Astrocyte (in vitro differentiated cells and primary cell): ENCODE data around the gene NDUFV2. TPM values are rescaled to one million over a fixed set of nuclear protein-coding genes. Genes with fewer than 3 reads are reported as not detected.

Source experiments
- DNase-seq: peaks from one replicate; pipeline ENCODE4 v3.0.0-alpha.2; 2010; ENCODE audit warnings: low read depth
- FAIRE-seq: peaks from 2 replicates; lab custom pipeline; 2011; peaks lifted over from hg19 to GRCh38; lab: Jason Lieb, UNC
- H2AFZ ChIP-seq: 2 replicates; pipeline ENCODE4 v1.6.0; 2012; ENCODE audit warnings: low read depth, low read length, inconsistent platforms
- H3K27ac ChIP-seq: 2 replicates; pipeline ENCODE4 v1.5.1; 2011; ENCODE audit warnings: low read depth, low read length, inconsistent platforms
- H3K27me3 ChIP-seq: 2 replicates; pipeline ENCODE4 v1.6.0; 2011; ENCODE audit warnings: low read length, inconsistent platforms; ENCODE audit not compliant: insufficient read depth
- H3K36me3 ChIP-seq: 2 replicates; pipeline ENCODE4 v1.5.1; 2011; ENCODE audit warnings: low read length, inconsistent platforms; ENCODE audit not compliant: insufficient read depth
- H3K4me1 ChIP-seq: 2 replicates; pipeline ENCODE4 v1.5.1; 2011; ENCODE audit warnings: low read length, inconsistent platforms; ENCODE audit not compliant: insufficient read depth
- H3K4me2 ChIP-seq: 2 replicates; pipeline ENCODE4 v1.6.0; 2012; ENCODE audit warnings: low read length, inconsistent platforms
- H3K4me3 ChIP-seq: 2 replicates; pipeline ENCODE4 v1.5.1; 2011; ENCODE audit warnings: low read depth, mild to moderate bottlenecking, low read length, inconsistent platforms; ENCODE audit not compliant: insufficient read depth
- H3K79me2 ChIP-seq: 2 replicates; pipeline ENCODE4 v1.6.0; 2012; ENCODE audit warnings: mild to moderate bottlenecking, low read length, inconsistent platforms; ENCODE audit not compliant: insufficient read depth
- H3K9ac ChIP-seq: 2 replicates; pipeline ENCODE4 v1.6.0; 2012; ENCODE audit warnings: mild to moderate bottlenecking, low read length, inconsistent platforms
- H3K9me3 ChIP-seq: 2 replicates; pipeline ENCODE4 v1.5.1; 2012; ENCODE audit warnings: low read depth, mild to moderate bottlenecking, low read length, inconsistent platforms; ENCODE audit not compliant: insufficient read depth
- H4K20me1 ChIP-seq: 2 replicates; pipeline ENCODE4 v1.6.0; 2012; ENCODE audit warnings: low read length, inconsistent platforms; ENCODE audit not compliant: insufficient read depth
- H3K27ac Mint-ChIP-seq: one replicate; pipeline ENCODE4 v1.8.0; 2021; ENCODE audit warnings: mild to moderate bottlenecking, mixed read lengths; ENCODE audit not compliant: unreplicated experiment
- H3K27me3 Mint-ChIP-seq: one replicate; pipeline ENCODE4 v1.8.0; 2021; ENCODE audit warnings: low read depth, mixed read lengths; ENCODE audit not compliant: unreplicated experiment
- H3K36me3 Mint-ChIP-seq: one replicate; pipeline ENCODE4 v1.8.0; 2021; ENCODE audit warnings: low read depth, mixed read lengths; ENCODE audit not compliant: unreplicated experiment
- H3K4me1 Mint-ChIP-seq: one replicate; pipeline ENCODE4 v1.8.0; 2021; ENCODE audit warnings: low read depth, mixed read lengths; ENCODE audit not compliant: unreplicated experiment
- H3K4me3 Mint-ChIP-seq: one replicate; pipeline ENCODE4 v1.8.0; 2021; ENCODE audit warnings: mild to moderate bottlenecking, moderate library complexity, mixed read lengths; ENCODE audit not compliant: unreplicated experiment
- H3K9me3 Mint-ChIP-seq: one replicate; pipeline ENCODE4 v1.8.0; 2021; ENCODE audit warnings: mild to moderate bottlenecking, mixed read lengths; ENCODE audit not compliant: unreplicated experiment
- CTCF ChIP-seq: IDR thresholded peaks from 2 replicates; pipeline ENCODE4 v1.5.1; 2011; ENCODE audit warnings: low read depth, mild to moderate bottlenecking, inconsistent platforms, low read length, moderate library complexity; ENCODE audit not compliant: insufficient read depth
- EZH2 ChIP-seq: IDR thresholded peaks from 2 replicates; pipeline ENCODE4 v1.6.1; 2012; ENCODE audit warnings: mild to moderate bottlenecking, low read length, inconsistent platforms; ENCODE audit not compliant: insufficient read depth
- total RNA-seq: library from RNA; stranded (reverse); gene quantifications from 2 replicates; pipeline ENCODE4 v1.2.1, GENCODE V29; 2021

Gene NDUFV2
- total RNA-seq, 1 donor from 2014 or later = 120 TPM

- Histone ChIP-seq H3K4me1 (peaks cover 3% of the 10 kb centered on the region), H3K9me3 (peaks cover 3% of the 10 kb centered on the region), H3K9ac (no peak overlapping the region), H3K79me2 (no peaks in the 10 kb centered on the region), H4K20me1 (no peaks in the 10 kb centered on the region), H3K4me3 (no peak overlapping the region), H3K27ac (no peak overlapping the region), H3K4me2 (no peak overlapping the region), H3K36me3 (no peaks in the 10 kb centered on the region), H2AFZ (no peak overlapping the region), H3K27me3 (no peaks in the 10 kb centered on the region)
- Mint-ChIP-seq H3K36me3 (no peaks in the 10 kb centered on the region), H3K4me1 (peaks cover 4% of the 10 kb centered on the region), H3K4me3 (no peak overlapping the region), H3K27me3 (no peaks in the 10 kb centered on the region), H3K9me3 (peaks cover 10% of the 10 kb centered on the region), H3K27ac (no peak overlapping the region)
- TF ChIP-seq CTCF (no peak), EZH2 (no peak)
- no peak for FAIRE-seq
- no peak for DNase-seq
These were observed 46.9 kb upstream of the NDUFV2 start for GRCh38 chr18:9055626-9056025.

DNA sequence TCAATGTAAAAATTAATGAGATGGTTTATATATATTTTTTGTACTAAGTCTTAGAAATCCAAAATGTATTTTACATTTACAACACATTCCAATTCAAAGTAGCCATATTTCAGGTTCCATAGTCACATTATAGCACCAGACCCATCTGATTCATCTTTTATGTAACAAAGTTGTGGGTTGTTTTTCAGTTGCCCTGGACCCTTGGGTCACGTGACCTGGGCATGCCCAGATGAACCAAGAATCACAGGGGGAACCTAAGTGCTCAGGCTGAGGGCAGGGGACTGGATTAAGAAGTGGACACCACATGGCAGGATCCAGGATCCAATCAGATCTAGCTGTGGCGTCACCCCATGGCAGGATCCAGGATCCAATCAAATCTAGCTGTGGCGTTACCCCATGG lies 44.9 kb upstream of the NDUFV2 start:
- Mint-ChIP-seq H3K4me1 (peaks cover 4% of the 10 kb centered on the region), H3K4me3 (no peak overlapping the region), H3K27me3 (no peaks in the 10 kb centered on the region), H3K36me3 (no peaks in the 10 kb centered on the region), H3K27ac (no peak overlapping the region), H3K9me3 (peaks cover 5% of the 10 kb centered on the region)
- no peaks in the 10 kb centered on the region for H4K20me1 ChIP-seq
- no peak overlapping the region for H3K4me2 ChIP-seq
- H3K9me3 ChIP-seq = no peaks in the 10 kb centered on the region
- no peaks in the 10 kb centered on the region for H3K79me2 ChIP-seq
- no peaks in the 10 kb centered on the region for H3K27me3 ChIP-seq
- H3K9ac ChIP-seq = no peak overlapping the region
- H3K36me3 ChIP-seq = no peaks in the 10 kb centered on the region
- FAIRE-seq (no peak), DNase-seq (no peak)
- H2AFZ ChIP-seq = no peak overlapping the region
- H3K4me3 ChIP-seq = no peak overlapping the region
- peaks cover 3% of the 10 kb centered on the region for H3K4me1 ChIP-seq
- TF ChIP-seq EZH2 = no peak
- TF ChIP-seq CTCF = no peak
- H3K27ac ChIP-seq = no peak overlapping the region

- peaks cover 2% of the 10 kb centered on the region for H3K9me3 Mint-ChIP-seq
- Histone ChIP-seq H3K4me1 (peaks cover 3% of the 10 kb centered on the region), H3K27ac (no peak overlapping the region), H3K4me3 (no peak overlapping the region), H3K79me2 (no peaks in the 10 kb centered on the region), H2AFZ (no peak overlapping the region), H3K4me2 (no peak overlapping the region), H3K9ac (no peak overlapping the region), H4K20me1 (no peaks in the 10 kb centered on the region), H3K36me3 (no peaks in the 10 kb centered on the region), H3K27me3 (no peaks in the 10 kb centered on the region), H3K9me3 (no peaks in the 10 kb centered on the region)
- H3K4me1 Mint-ChIP-seq = peaks cover 4% of the 10 kb centered on the region
- H3K4me3 Mint-ChIP-seq = no peak overlapping the region
- no peak for TF ChIP-seq EZH2
- no peak for TF ChIP-seq CTCF
- no peak overlapping the region for H3K27ac Mint-ChIP-seq
- no peaks in the 10 kb centered on the region for H3K36me3 Mint-ChIP-seq
- DNase-seq (peak; percentile 73), FAIRE-seq (no peak)
- no peaks in the 10 kb centered on the region for H3K27me3 Mint-ChIP-seq
These were observed 44.1 kb upstream of the NDUFV2 start for GRCh38 chr18:9058406-9058805.
